IMR-90 (cell line): ENCODE results near the gene MLEC. TPM values are rescaled to one million over a fixed set of nuclear protein-coding genes. Genes with fewer than 3 reads are reported as not detected.

ENCODE experiments used
- ATAC-seq: fragments of 200-7000 bp; cut with Tn5 transposase; 2 replicates; pipeline ENCODE4 v1.9.1; 2020; ENCODE audit warnings: low read depth, mild to moderate bottlenecking, moderate library complexity
- BruUV-seq: library from RNA; stranded (reverse); fragments of 400-500 nt; replicated peaks from 2 replicates; lab custom pipeline; 2021; lab: Mats Ljungman, UMichigan
- CTCF ChIA-PET: fragments of 300-600 bp; formaldehyde crosslinking; extraction: SDS; loops from one replicate; lab custom pipeline; 2021; ENCODE audit warnings: antibody characterized with exemption; lab: Yijun Ruan, JAX
- POLR2A ChIA-PET: fragments of 300-600 bp; sonication (Branson Sonifier 250); formaldehyde crosslinking; loops from one replicate; lab custom pipeline; 2022; ENCODE audit warnings: antibody characterized with exemption; ENCODE audit not compliant: unreplicated experiment; lab: Charles Lee
- DNase-seq: peaks from one replicate; pipeline ENCODE4 v3.0.0; 2013
- H2AFZ ChIP-seq: replicated peaks from 2 replicates; pipeline ENCODE3; 2013; ENCODE audit warnings: low read length, mild to moderate bottlenecking; ENCODE audit not compliant: poor library complexity
- H2AK5ac ChIP-seq: 2 replicates; pipeline ENCODE4 v1.6.1; 2013; ENCODE audit warnings: low read depth, low read length, inconsistent platforms
- H2AK9ac ChIP-seq: replicated peaks from 2 replicates; pipeline ENCODE3; 2013; ENCODE audit warnings: mild to moderate bottlenecking, low read depth, low read length, moderate library complexity; ENCODE audit not compliant: poor library complexity
- H2BK120ac ChIP-seq: 2 replicates; pipeline ENCODE4 v1.6.1; 2013; ENCODE audit warnings: low read depth, low read length, inconsistent platforms
- H2BK15ac ChIP-seq: 3 replicates; pipeline ENCODE4 v1.6.1; 2013; ENCODE audit warnings: low read depth, low read length, inconsistent platforms
- H2BK20ac ChIP-seq: 2 replicates; pipeline ENCODE4 v1.6.1; 2013; ENCODE audit warnings: low read depth, mild to moderate bottlenecking, inconsistent platforms, low read length, moderate library complexity
- H2BK5ac ChIP-seq: 2 replicates; pipeline ENCODE4 v1.6.1; 2013; ENCODE audit warnings: mild to moderate bottlenecking, low read depth, low read length, inconsistent platforms; ENCODE audit not compliant: poor library complexity, severe bottlenecking
- H3K14ac ChIP-seq: replicated peaks from 2 replicates; pipeline ENCODE4 v1.6.1; 2013; ENCODE audit warnings: low read depth, low read length, inconsistent platforms
- H3K18ac ChIP-seq: 2 replicates; pipeline ENCODE4 v1.6.1; 2013; ENCODE audit warnings: low read depth, low read length, control low read depth
- H3K23ac ChIP-seq: 2 replicates; pipeline ENCODE4 v1.6.1; 2013; ENCODE audit warnings: low read depth, low read length, inconsistent platforms
- H3K27ac ChIP-seq: 2 replicates; pipeline ENCODE4 v1.5.1; 2013; ENCODE audit warnings: mild to moderate bottlenecking, control low read depth, low read length; ENCODE audit not compliant: insufficient read depth
- H3K27me3 ChIP-seq: 2 replicates; pipeline ENCODE4 v1.6.1; 2013; ENCODE audit warnings: low read length; ENCODE audit not compliant: control insufficient read depth, insufficient read depth
- H3K36me3 ChIP-seq: 2 replicates; pipeline ENCODE4 v1.6.1; 2013; ENCODE audit warnings: low read length, mixed read lengths; ENCODE audit not compliant: control insufficient read depth, insufficient read depth
- H3K4ac ChIP-seq: 2 replicates; pipeline ENCODE4 v1.6.1; 2013; ENCODE audit warnings: low read depth, low read length, inconsistent platforms
- H3K4me1 ChIP-seq: 2 replicates; pipeline ENCODE4 v1.6.1; 2013; ENCODE audit warnings: low read length, mixed read lengths; ENCODE audit not compliant: control insufficient read depth, insufficient read depth
- H3K4me2 ChIP-seq: 2 replicates; pipeline ENCODE4 v1.6.1; 2013; ENCODE audit warnings: low read depth, mild to moderate bottlenecking, control low read depth, low read length, moderate library complexity
- H3K4me3 ChIP-seq: 2 replicates; pipeline ENCODE4 v1.5.1; 2013; ENCODE audit warnings: low read depth, mild to moderate bottlenecking, control low read depth, low read length, moderate library complexity; ENCODE audit not compliant: insufficient read depth
- H3K56ac ChIP-seq: 2 replicates; pipeline ENCODE4 v1.6.1; 2013; ENCODE audit warnings: low read length, inconsistent platforms; ENCODE audit not compliant: insufficient read depth; ENCODE audit errors: extremely low read depth
- H3K79me1 ChIP-seq, 2 experiments: 2 replicates each; pipeline ENCODE4 v1.6.1; 2013; ENCODE audit warnings: low read length in 2 of 2, inconsistent platforms in 1 of 2, low read depth in 1 of 2
- H3K9ac ChIP-seq: 2 replicates; pipeline ENCODE4 v1.6.1; 2013; ENCODE audit warnings: low read depth, low read length, control low read depth
- H3K9me1 ChIP-seq: 2 replicates; pipeline ENCODE4 v1.6.1; 2013; ENCODE audit warnings: low read length, inconsistent platforms; ENCODE audit not compliant: insufficient read depth
- H3K9me3 ChIP-seq: 2 replicates; pipeline ENCODE4 v1.6.1; 2013; ENCODE audit warnings: low read length; ENCODE audit not compliant: control insufficient read depth, insufficient read depth
- H4K20me1 ChIP-seq: 2 replicates; pipeline ENCODE4 v1.6.1; 2013; ENCODE audit warnings: low read length, inconsistent platforms; ENCODE audit not compliant: insufficient read depth
- H4K5ac ChIP-seq: 2 replicates; pipeline ENCODE4 v1.6.1; 2013; ENCODE audit warnings: mild to moderate bottlenecking, low read depth, low read length, control low read depth
- H4K8ac ChIP-seq, 2 experiments: 2 replicates each; pipeline ENCODE4 v1.6.1; 2013; ENCODE audit warnings: low read depth in 2 of 2, low read length in 2 of 2, control low read depth in 1 of 2, inconsistent platforms in 1 of 2
- H4K91ac ChIP-seq: 2 replicates; pipeline ENCODE4 v1.6.1; 2013; ENCODE audit warnings: low read depth, low read length, inconsistent platforms; ENCODE audit not compliant: insufficient read depth
- BHLHE40 ChIP-seq: fragments of 150-350 bp; IDR thresholded peaks from 2 replicates; pipeline ENCODE4 v1.6.1; 2016; ENCODE audit warnings: mild to moderate bottlenecking, low read depth, low read length
- CEBPB ChIP-seq: IDR thresholded peaks from 2 replicates; pipeline ENCODE4 v1.6.1; 2012; ENCODE audit warnings: low read depth, low read length, improper control_type of control experiment
- CHD1 ChIP-seq: IDR thresholded peaks from 2 replicates; pipeline ENCODE4 v1.6.1; 2012; ENCODE audit warnings: low read depth, low read length, improper control_type of control experiment
- CTCF ChIP-seq: conservative IDR thresholded peaks from 2 replicates; pipeline ENCODE4 v1.5.1; 2012; ENCODE audit warnings: mild to moderate bottlenecking, low read depth, low read length, improper control_type of control experiment
- ELK1 ChIP-seq: fragments of 150-350 bp; IDR thresholded peaks from 2 replicates; pipeline ENCODE4 v1.6.1; 2016; ENCODE audit warnings: low read depth, mild to moderate bottlenecking, low read length, moderate library complexity, borderline replicate concordance
- FOS ChIP-seq: fragments of 150-350 bp; IDR thresholded peaks from 2 replicates; pipeline ENCODE4 v1.6.1; 2016; ENCODE audit warnings: low read depth, low read length
- MAFK ChIP-seq: IDR thresholded peaks from 2 replicates; pipeline ENCODE4 v1.6.1; 2012; ENCODE audit warnings: low read depth, low read length, improper control_type of control experiment
- MAZ ChIP-seq: IDR thresholded peaks from 2 replicates; pipeline ENCODE4 v1.6.1; 2012; ENCODE audit warnings: low read depth, mild to moderate bottlenecking, low read length, improper control_type of control experiment, moderate library complexity, borderline replicate concordance
- MXI1 ChIP-seq: IDR thresholded peaks from 2 replicates; pipeline ENCODE4 v1.6.1; 2012; ENCODE audit warnings: low read depth, mild to moderate bottlenecking, low read length, moderate library complexity, borderline replicate concordance
- NFE2L2 ChIP-seq: fragments of 150-350 bp; IDR thresholded peaks from 2 replicates; pipeline ENCODE4 v1.6.1; 2016; ENCODE audit warnings: low read depth, mild to moderate bottlenecking, low read length
- POLR2A ChIP-seq: IDR thresholded peaks from 2 replicates; pipeline ENCODE4 v1.6.1; 2012; ENCODE audit warnings: mild to moderate bottlenecking, low read depth, low read length
- RAD21 ChIP-seq: IDR thresholded peaks from 2 replicates; pipeline ENCODE4 v1.6.1; 2012; ENCODE audit warnings: low read length, improper control_type of control experiment
- RCOR1 ChIP-seq: IDR thresholded peaks from 2 replicates; pipeline ENCODE4 v1.6.1; 2012; ENCODE audit warnings: mild to moderate bottlenecking, low read length, improper control_type of control experiment; ENCODE audit not compliant: insufficient replicate concordance
- RFX5 ChIP-seq: IDR thresholded peaks from 2 replicates; pipeline ENCODE4 v1.8.0; 2012; ENCODE audit warnings: low read depth, mild to moderate bottlenecking, low read length, moderate library complexity
- SMC3 ChIP-seq: fragments of 150-350 bp; IDR thresholded peaks from 2 replicates; pipeline ENCODE4 v1.6.1; 2016; ENCODE audit warnings: low read depth, mild to moderate bottlenecking, antibody characterized with exemption, low read length, moderate library complexity
- USF2 ChIP-seq: fragments of 150-350 bp; IDR thresholded peaks from 2 replicates; pipeline ENCODE4 v1.6.1; 2017; ENCODE audit warnings: mild to moderate bottlenecking, antibody characterized with exemption, low read length, low read depth
- whole genome bisulfite sequencing, 2 experiments: methylation state at CpG; one replicate each; pipeline versions ENCODE4 v1.1.5 to v1.1.7; 2013; ENCODE audit warnings: missing lambda C conversion rate in 2 of 2; ENCODE audit not compliant: insufficient read length in 1 of 2; ENCODE audit errors: extremely low coverage in 2 of 2; 5-methylcytosine and 5-hydroxymethylcytosine counted together
- dilution Hi-C: fragments of 300-500 bp; cut with HindIII; formaldehyde crosslinking; loops from one replicate; pipeline ENCODE4 v1.14.3; 2018; ENCODE audit warnings: low sequenced_read_pairs; ENCODE audit not compliant: unreplicated experiment
- in situ Hi-C: fragments of 300-500 bp; cut with MboI; formaldehyde crosslinking; loops from 3 replicates; pipeline ENCODE4 v1.14.3; 2019; ENCODE audit warnings: low sequenced_read_pairs, inconsistent platforms, mixed read lengths
- intact Hi-C: fragments of 100-400 bp; cut with micrococcal nuclease; formaldehyde crosslinking; loops from 2 replicates; pipeline ENCODE4 v1.10.0; 2022
- polyA plus RNA-seq, 3 experiments: library from polyadenylated mRNA; depleted of rRNA; stranded (reverse); fragments of >200 nt; gene quantifications; 2 replicates each; pipeline ENCODE4 v1.2.3, GENCODE V29; 2012; ENCODE audit warnings: low replicate concordance in 1 of 3
- total RNA-seq: library from RNA; depleted of rRNA; stranded (reverse); fragments of >200 nt; gene quantifications from 2 replicates; pipeline ENCODE4 v1.2.3, GENCODE V29; 2012

MLEC gene
- total and polyA plus RNA-seq, 2 of the 4 experiments (the other 2 are of a cell fraction), result 44.1 to 137 TPM

DNA sequence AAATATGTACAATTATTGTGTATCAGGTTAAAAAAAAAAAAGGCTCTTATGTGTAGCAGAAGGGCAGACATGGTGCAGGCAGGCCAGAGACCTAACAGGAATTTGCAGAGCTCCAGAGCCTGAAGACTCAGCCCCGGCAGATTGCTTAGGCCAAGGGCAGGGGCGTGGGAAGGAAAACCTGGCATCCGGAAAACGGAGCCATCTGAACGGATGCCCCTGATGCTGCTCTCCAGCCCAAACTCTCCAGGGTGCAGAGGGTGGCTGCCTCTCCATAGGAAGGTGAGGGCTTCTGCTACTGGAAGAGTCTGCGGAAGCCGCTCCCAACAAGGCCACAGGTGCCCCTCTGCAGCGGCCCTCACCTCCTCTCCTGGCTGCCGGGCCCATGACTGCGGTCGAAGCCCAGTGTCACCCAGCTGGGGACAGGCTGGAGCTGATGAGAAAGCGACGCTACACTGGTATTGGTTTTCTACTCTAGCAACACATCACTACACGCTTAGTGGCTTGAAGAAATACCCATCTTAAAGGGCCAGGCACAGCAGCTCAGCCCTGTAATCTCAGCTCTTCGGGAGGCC is 58.1 kb downstream of the MLEC start:
- CTCF ChIA-PET, result interaction anchor here (0.6 kb wide), 1 partner anchor 15 kb away, joined by 3 read pairs; no protein-coding TSS in a partner anchor
- POLR2A ChIA-PET, result no interaction called here
- no peak overlapping the region for H3K23ac ChIP-seq
- H3K56ac ChIP-seq, result no peak overlapping the region
- no peaks in the 10 kb centered on the region for H3K36me3 ChIP-seq
- ATAC-seq, result no peak
- DNase-seq, result no peak
- H3K27ac ChIP-seq, result no peak overlapping the region
- no peak overlapping the region for H3K4me2 ChIP-seq
- H3K9me3 ChIP-seq, result no peaks in the 10 kb centered on the region
- no peak overlapping the region for H3K4ac ChIP-seq
- intact Hi-C loops (no loop called here), in situ Hi-C loops (no loop called here), dilution Hi-C loops (no loop called here)
- no peak overlapping the region for H4K91ac ChIP-seq
- H2AK9ac ChIP-seq, result no peak overlapping the region
- no peak overlapping the region for H2BK15ac ChIP-seq
- no peaks in the 10 kb centered on the region; the same call in 1 of the 2 replicates for H4K20me1 ChIP-seq
- H2BK120ac ChIP-seq, result no peak overlapping the region
- H2BK20ac ChIP-seq, result no peak overlapping the region
- no peaks in the 10 kb centered on the region for H3K79me1 ChIP-seq
- H3K4me3 ChIP-seq, result no peak overlapping the region
- no peak overlapping the region for H2AFZ ChIP-seq
- no peak overlapping the region for H3K14ac ChIP-seq
- H2AK5ac ChIP-seq, result no peak overlapping the region
- 77% methylated on average over 7 of the region's 15 CpGs; no CpG with 5 or more reads in 1 of the 2 experiments for WGBS, 2 experiments
- 0 out of 2 replicates have a peak, but pooled peaks cover 2% of the 10 kb centered on the region for H3K27me3 ChIP-seq
- H3K9me1 ChIP-seq, result no peaks in the 10 kb centered on the region
- H4K5ac ChIP-seq, result no peak overlapping the region
- no peak overlapping the region for H3K18ac ChIP-seq
- H2BK5ac ChIP-seq, result no peak overlapping the region
- no peak overlapping the region for H3K9ac ChIP-seq
- no TSS peak for BruUV-seq
- H3K4me1 ChIP-seq, result no peaks in the 10 kb centered on the region
- no peak overlapping the region for H4K8ac ChIP-seq
- no peak for TF ChIP-seq RFX5
- no peak for TF ChIP-seq CTCF
- no peak for TF ChIP-seq CHD1
- no peak for TF ChIP-seq SMC3
- no peak for TF ChIP-seq MXI1
- TF ChIP-seq USF2, result no peak
- TF ChIP-seq MAFK, result no peak
- TF ChIP-seq RCOR1, result no peak
- no peak for TF ChIP-seq NFE2L2
- TF ChIP-seq BHLHE40, result no peak
- TF ChIP-seq MAZ, result no peak
- no peak for TF ChIP-seq POLR2A
- TF ChIP-seq RAD21, result no peak
- TF ChIP-seq ELK1, result no peak
- no peak for TF ChIP-seq CEBPB
- no peak for TF ChIP-seq FOS
